BE2C (cell line): ENCODE results near the gene CCNL2.
"Not testable (repeated sequence)": the region's sequence is repeated elsewhere in the genome, so short reads cannot be mapped to it uniquely, and the experiment has no call there.

Experiments used
- DNase-seq: peaks from one replicate; pipeline ENCODE4 v3.0.0-alpha.2; 2020
- H3K27me3 ChIP-seq: fragments of 250-450 bp; sonication (Bioruptor Pico); 2 replicates; pipeline ENCODE4 v1.5.1; 2020; ENCODE audit warnings: mild to moderate bottlenecking
- H3K36me3 ChIP-seq: fragments of 250-450 bp; sonication (Bioruptor Pico); 2 replicates; pipeline ENCODE4 v1.5.1; 2020; ENCODE audit warnings: mild to moderate bottlenecking
- H3K4me1 ChIP-seq: fragments of 250-450 bp; sonication (Bioruptor Pico); 2 replicates; pipeline ENCODE4 v1.5.1; 2020
- H3K4me3 ChIP-seq: 2 replicates; pipeline ENCODE4 v1.5.1; 2011; ENCODE audit warnings: low read depth, low read length
- H3K9me3 ChIP-seq: fragments of 250-450 bp; sonication (Bioruptor Pico); 2 replicates; pipeline ENCODE4 v1.5.1; 2020
- TF ChIP-seq, protein P1 (sequence below): IDR thresholded peaks from 2 replicates; pipeline ENCODE4 v1.5.1; 2012; ENCODE audit warnings: mild to moderate bottlenecking, low read depth, low read length

CCNL2 gene

GRCh38 chr1:1385931-1386330 lies 13.2 kb downstream of the CCNL2 start:
- no peaks in the 10 kb centered on the region for H3K27me3 ChIP-seq
- H3K4me1 ChIP-seq = no peaks in the 10 kb centered on the region
- H3K4me3 ChIP-seq = no peak overlapping the region
- peaks cover 60% of the 10 kb centered on the region for H3K36me3 ChIP-seq
- no peak for DNase-seq
- no peaks in the 10 kb centered on the region for H3K9me3 ChIP-seq
- TF ChIP-seq, protein P1, sequence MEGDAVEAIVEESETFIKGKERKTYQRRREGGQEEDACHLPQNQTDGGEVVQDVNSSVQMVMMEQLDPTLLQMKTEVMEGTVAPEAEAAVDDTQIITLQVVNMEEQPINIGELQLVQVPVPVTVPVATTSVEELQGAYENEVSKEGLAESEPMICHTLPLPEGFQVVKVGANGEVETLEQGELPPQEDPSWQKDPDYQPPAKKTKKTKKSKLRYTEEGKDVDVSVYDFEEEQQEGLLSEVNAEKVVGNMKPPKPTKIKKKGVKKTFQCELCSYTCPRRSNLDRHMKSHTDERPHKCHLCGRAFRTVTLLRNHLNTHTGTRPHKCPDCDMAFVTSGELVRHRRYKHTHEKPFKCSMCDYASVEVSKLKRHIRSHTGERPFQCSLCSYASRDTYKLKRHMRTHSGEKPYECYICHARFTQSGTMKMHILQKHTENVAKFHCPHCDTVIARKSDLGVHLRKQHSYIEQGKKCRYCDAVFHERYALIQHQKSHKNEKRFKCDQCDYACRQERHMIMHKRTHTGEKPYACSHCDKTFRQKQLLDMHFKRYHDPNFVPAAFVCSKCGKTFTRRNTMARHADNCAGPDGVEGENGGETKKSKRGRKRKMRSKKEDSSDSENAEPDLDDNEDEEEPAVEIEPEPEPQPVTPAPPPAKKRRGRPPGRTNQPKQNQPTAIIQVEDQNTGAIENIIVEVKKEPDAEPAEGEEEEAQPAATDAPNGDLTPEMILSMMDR = no peak

DNA sequence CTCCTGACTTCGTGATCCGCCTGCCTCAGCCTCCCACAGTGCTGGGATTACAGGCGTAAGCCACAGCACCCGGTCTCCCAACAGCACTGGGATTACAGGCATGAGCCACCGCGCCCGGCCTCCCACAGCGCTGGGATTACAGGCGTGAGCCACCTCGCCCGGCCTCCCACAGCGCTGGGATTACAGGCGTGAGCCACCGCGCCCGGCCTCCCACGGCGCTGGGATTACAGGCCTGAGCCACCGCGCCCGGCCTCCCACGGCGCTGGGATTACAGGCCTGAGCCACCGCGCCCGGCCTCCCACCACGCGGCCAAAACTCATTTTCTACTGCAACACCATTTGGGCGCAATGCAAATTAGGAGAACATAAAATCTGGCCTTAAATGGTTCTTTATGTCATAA lies 13.8 kb downstream of the CCNL2 start:
- not testable (repeated sequence) for DNase-seq, H3K27me3 ChIP-seq, H3K9me3 ChIP-seq, H3K4me1 ChIP-seq, H3K4me3 ChIP-seq
- peaks cover 54% of the 10 kb centered on the region for H3K36me3 ChIP-seq

GRCh38 chr1:1381294-1381693 lies 17.8 kb downstream of the CCNL2 start:
- H3K4me1 ChIP-seq = no peaks in the 10 kb centered on the region
- H3K27me3 ChIP-seq = no peaks in the 10 kb centered on the region
- H3K4me3 ChIP-seq = no peak overlapping the region
- H3K9me3 ChIP-seq = no peaks in the 10 kb centered on the region
- TF ChIP-seq, protein P1 = no peak
- peaks cover 13% of the 10 kb centered on the region for H3K36me3 ChIP-seq
- DNase-seq = no peak

DNA sequence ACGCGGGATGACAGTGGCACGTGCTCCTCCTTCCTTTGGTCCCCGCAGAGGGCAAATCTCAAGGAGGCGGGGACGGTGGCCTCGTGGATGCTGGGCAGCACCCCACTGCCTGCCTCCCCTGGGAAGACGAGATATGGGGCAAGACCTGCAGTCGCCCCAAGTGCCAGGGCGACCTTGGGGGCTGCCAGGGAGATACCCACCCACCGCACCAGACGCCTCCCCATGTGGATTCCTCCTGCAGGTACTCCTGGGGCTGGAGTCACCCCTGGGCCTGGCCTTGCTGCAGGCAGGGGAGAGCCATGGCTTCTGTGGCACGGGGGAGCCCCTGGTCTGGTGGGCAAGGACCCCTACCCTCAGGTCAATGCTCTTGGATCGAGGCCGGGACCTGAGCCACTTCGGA lies 18.3 kb downstream of the CCNL2 start:
- TF ChIP-seq, protein P1 = no peak
- no peak for DNase-seq
- no peaks in the 10 kb centered on the region for H3K9me3 ChIP-seq
- H3K4me1 ChIP-seq = no peaks in the 10 kb centered on the region
- no peaks in the 10 kb centered on the region for H3K27me3 ChIP-seq
- H3K36me3 ChIP-seq = peaks cover 9% of the 10 kb centered on the region
- H3K4me3 ChIP-seq = no peak overlapping the region

- H3K4me3 ChIP-seq = no peak overlapping the region
- H3K36me3 ChIP-seq = peaks cover 15% of the 10 kb centered on the region
- no peaks in the 10 kb centered on the region; the same call in 1 of the 2 replicates for H3K4me1 ChIP-seq
- no peaks in the 10 kb centered on the region for H3K27me3 ChIP-seq
- no peak for DNase-seq
- TF ChIP-seq, protein P1 = no peak
- H3K9me3 ChIP-seq = no peaks in the 10 kb centered on the region
Observed at GRCh38 chr1:1377540-1378205, 21.5 kb downstream of the CCNL2 start.

GRCh38 chr1:1376551-1377226 lies 22.4 kb downstream of the CCNL2 start:
- Histone ChIP-seq H3K27me3 (no peaks in the 10 kb centered on the region), H3K4me1 (peaks cover 2% of the 10 kb centered on the region; the same call in 1 of the 2 replicates), H3K4me3 (no peak overlapping the region), H3K9me3 (no peaks in the 10 kb centered on the region), H3K36me3 (peaks cover 24% of the 10 kb centered on the region)
- TF ChIP-seq, protein P1 = no peak
- no peak for DNase-seq
